Posterior cingulate gyrus (tissue), 11 donors: Measurements from ENCODE around the gene PRKX.
A peak's percentile ranks its signal among the peaks of the same experiment; 100 is the strongest.
"Not testable (repeated sequence)": the region's sequence is repeated elsewhere in the genome, so short reads cannot be mapped to it uniquely, and the experiment has no call there.

ENCODE experiments used
- DNase-seq, 10 donors: peaks; one replicate each; pipeline versions ENCODE4 v3.0.0 to v3.0.0-alpha.2; 2020 to 2021; ENCODE audit warnings: mixed read lengths in 3 of 10
- intact Hi-C: fragments of 100-400 bp; cut with DNase I; formaldehyde crosslinking; loops from one replicate; pipeline ENCODE4 v1.15.1; 2023

Gene PRKX

GRCh38 chrX:3712051-3712869 is 1.2 kb downstream of the PRKX start:
- DNase-seq, result no peak
- intact Hi-C loops, result no loop called here

GRCh38 chrX:3711331-3711917 is 2.0 kb downstream of the PRKX start:
- intact Hi-C loops, result no loop called here
- no peak for DNase-seq

GRCh38 chrX:3707673-3708274 is 5.7 kb downstream of the PRKX start:
- DNase-seq, intact Hi-C loops: not testable (repeated sequence)

DNA sequence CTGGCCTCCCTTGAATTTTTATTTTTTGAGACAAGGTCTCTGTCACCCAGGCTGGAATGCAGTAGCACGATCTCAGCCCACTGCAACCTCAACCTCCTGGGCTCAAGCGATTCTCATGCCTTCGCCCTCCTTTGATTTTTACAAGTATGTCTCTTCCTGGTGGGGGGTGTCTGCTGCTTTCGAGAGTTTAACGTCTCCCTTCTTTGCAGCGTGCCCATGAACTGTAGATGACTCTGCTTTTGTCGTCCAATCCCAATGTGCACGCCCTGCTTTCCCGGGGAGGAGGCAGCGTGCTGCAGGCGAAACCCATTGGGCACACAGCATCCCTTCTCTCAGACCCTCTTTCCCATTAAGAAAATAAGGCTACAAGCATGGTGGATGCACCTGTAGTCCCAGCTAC is 7.0 kb downstream of the PRKX start:
- intact Hi-C loops, result no loop called here
- no peak for DNase-seq

- DNase-seq, intact Hi-C loops: not testable (repeated sequence)
These were observed 10.2 kb downstream of the PRKX start for GRCh38 chrX:3703251-3703650.

GRCh38 chrX:3702095-3702494 is 11.4 kb downstream of the PRKX start:
- intact Hi-C loops, result not testable (repeated sequence)
- peak in 1 of 10 donors; percentile 14 for DNase-seq

- DNase-seq, intact Hi-C loops: not testable (repeated sequence)
These were observed 12.0 kb downstream of the PRKX start for GRCh38 chrX:3701445-3701928.

DNA sequence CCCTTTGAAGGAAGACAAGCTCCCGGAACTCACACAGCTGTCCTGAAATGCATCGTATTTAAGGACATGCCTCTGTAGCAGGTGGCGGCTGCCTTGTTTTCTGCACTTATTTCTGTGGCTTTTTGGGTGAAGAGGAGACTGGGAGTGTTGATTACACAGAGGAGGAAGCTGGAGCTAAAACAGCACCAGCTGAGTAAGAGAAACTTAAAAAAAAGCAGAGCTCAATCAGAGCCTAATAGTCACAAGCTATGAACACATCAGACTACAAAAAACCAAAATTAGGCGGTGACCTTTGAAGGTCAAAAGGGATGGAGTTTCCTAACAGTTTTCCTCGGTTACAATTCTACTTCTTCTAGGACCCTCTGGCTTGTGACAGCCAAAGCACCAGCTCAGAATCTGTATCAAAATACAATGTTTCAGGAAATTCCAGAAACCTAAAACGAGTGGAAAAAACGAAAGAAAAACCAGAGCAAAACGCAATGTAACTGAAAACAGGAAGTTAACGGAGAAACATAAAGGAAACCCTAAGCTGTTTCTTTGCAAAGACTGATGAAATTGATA is 13.5 kb downstream of the PRKX start:
- intact Hi-C loops, result no loop called here
- DNase-seq, result peak in 1 of 10 donors; percentile 69

DNA sequence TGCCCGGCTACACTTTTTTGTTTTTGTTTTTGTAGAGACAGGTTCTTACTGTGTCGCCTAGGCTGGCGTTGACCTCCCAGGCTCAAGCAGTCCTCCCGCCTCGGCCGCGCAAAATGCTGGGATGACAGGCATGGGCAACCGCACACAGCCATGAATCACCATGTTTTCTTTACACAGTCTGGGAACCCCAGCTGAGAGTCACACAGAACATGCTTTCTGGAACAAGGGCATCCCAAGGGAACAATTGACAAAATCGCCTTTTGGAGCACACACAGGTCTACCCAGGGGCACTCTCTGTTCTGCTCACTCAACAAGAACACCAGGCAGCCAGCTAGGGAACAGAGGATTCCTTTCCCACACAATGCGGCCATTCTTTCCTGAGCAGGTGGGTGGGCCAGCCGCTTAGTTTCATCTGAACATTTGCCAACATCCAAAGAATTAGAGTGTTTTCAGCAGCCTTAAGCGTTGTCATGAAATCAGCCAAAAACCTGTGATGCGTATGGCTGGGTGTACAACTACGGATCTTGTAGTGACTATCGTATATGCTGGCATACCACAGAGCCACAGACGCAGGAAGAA is 15.7 kb downstream of the PRKX start:
- peak in 5 of 10 donors; percentile 5 to 55 (median 29) for DNase-seq
- intact Hi-C loops, result no loop called here

GRCh38 chrX:3697220-3697684 is 16.2 kb downstream of the PRKX start:
- intact Hi-C loops, result no loop called here
- no peak for DNase-seq

DNA sequence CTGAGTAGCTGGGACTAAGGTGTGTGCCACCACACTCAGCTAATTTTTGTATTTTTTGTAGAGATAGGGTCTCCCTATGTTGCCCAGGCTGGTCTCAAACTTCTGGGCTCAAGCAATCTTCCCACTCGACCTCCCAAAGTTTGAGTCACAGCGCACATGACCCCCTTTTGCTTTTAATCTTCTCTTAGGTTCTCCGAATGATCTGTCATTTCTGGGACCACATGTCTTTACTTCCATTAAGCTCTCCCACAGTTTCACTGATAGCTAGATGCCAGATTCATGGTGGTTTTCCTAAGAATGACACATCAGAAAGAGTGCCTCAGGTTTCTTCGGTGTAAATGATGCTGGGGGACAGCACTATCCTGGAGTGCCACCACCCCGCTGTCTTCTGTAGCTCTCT is 17.9 kb downstream of the PRKX start:
- intact Hi-C loops, result no loop called here
- DNase-seq, result no peak

DNA sequence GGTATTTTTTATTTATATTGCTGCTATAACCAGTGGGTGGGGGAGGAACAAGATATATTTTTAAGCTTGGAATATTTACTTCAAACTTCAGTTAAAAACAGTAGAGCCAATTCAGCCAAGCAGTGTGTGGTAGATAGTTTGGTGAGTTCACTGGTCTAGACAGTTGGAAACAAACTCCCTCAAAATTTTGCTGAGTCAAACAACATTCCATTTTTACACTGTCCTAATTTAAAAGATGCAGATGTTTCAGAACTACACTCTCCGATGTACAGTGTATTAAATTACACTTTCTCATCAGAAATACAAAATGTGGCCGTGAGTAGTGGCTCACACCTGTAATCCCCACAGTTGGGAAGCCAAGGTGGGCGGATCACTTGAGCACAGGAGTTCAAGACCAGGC is 23.3 kb downstream of the PRKX start:
- DNase-seq, result no peak
- intact Hi-C loops, result no loop called here

DNA sequence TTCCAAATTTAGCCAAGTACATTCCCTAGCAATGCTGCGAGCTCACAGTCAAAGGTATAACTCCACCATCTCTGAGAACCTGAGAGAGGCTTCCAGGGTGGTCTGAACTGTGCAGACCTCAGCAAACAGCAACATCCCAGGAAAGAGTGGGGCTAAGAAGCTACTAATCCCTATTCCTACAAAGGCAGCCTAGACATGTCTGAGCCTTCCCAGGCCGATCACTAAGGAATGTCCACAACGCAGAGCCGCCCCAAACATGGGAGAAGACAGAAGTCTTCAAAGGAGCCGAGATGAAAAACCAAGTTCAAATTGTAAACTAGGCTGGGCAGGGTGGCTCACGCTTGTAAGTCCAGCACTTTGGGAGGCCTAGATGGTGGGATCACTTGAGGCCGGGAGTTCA is 30.2 kb downstream of the PRKX start:
- DNase-seq, result peak in 1 of 10 donors; percentile 9
- intact Hi-C loops, result not testable (repeated sequence)

DNA sequence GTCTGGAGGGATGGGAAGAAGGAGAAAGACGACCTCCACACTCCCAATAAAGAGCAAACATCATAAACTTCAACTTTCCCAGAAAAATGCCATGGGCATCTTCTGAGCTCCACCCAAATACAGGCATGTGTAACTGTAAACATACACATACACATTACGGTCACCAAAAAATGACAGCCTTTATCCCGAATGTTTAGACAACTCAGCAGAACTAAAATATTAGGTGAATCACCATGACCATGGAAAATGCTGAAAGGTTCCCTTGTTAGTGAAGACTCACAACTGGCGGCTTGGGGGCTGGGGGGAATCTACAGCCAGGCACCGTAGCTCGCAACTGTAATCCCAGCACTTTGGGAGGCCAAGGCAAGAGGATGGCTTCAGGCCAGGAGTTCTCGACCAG is 33.0 kb downstream of the PRKX start:
- no peak for DNase-seq
- intact Hi-C loops, result no loop called here

- intact Hi-C loops, result no loop called here
- no peak for DNase-seq
These were observed 33.8 kb downstream of the PRKX start for GRCh38 chrX:3679669-3680068.

DNA sequence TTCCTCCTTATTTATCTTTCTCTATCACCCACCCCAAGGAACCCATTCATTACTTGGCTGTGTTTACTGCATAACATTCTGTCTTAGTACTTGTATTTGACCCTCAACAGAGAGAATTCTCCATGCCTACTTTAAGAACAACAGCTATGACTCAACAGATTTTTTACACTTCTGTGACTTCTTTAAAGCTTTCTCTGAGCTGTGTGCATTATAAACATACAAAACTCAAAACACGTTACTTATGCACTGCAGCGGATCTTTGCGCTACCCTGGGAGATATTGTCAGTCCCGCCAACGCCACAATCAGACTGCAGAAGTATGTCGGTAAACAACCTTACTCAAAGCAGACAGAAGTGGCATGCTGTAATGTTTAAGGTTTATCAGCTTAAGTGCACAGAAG is 35.1 kb downstream of the PRKX start:
- intact Hi-C loops, result no loop called here
- no peak for DNase-seq

- intact Hi-C loops, result no loop called here
- no peak for DNase-seq
These were observed 38.6 kb downstream of the PRKX start for GRCh38 chrX:3674881-3675280.

DNA sequence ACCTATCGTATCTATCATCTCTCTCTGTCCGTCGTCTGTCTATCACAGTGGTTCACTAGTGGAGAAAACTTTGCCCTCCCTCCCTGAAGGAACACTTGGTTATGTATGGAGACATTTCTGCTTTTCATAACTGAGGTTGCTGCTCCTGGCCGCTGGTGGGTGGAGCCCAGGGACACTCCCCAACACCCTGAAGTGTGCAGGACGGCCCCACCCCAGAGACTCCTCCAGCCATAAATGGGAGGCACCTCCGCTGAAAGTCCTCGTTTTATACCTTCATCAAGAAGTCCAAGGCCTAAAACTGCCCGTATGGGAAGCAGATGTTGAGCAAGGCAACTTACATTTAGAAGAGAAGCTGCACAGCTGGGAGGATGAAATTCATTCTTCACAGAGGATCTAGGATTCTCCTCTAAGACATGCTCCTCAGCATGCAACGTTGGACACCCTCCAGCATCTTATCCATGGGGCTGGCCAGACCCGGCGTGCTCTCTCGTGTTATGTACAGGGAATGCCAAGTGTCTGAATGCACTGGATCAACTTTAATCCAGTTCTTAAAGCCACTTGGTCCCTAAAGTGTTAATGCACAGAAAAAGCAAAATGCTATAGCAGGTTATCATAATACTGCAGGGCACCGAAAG is 43.5 kb downstream of the PRKX start:
- no peak for DNase-seq
- intact Hi-C loops, result no loop called here

DNA sequence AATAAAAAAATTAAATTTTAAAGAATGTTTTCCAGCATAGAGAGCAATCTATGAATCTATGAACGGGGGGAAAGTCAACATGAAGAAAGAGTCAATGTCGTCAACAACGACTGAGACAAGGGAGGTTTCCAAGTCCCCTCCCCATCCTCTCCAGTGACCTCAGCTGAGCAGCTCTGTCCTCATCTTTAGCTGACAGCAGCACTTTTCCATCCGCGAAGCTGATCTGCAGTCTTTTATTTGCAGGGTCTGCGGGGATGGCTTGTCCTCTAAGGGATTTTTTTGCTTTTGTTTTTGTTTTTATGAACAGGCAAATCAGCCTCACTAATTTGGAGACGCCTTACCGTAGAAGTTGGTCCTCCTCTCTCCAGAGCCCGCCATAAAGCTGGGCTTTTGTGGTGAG is 46.5 kb downstream of the PRKX start:
- intact Hi-C loops, result no loop called here
- DNase-seq, result no peak

DNA sequence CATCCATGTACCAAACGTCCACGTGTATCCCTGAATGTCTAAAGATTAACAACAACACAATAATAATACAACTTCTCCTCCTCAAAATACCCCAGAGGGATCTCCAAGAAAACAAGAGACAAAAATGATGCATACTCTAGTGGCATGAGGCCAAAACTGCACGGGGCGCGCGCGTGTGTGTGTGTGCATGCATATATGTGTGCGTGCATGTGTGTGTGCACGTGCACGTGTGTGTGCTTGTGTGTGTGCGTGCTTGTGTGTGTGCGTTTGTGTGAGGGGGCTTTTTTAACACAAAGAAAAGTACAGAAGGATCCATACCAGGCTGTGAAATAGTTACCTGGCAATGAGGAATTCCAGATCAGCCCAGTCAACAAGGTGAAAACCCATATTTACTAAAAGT is 48.5 kb downstream of the PRKX start:
- DNase-seq, result no peak
- intact Hi-C loops, result no loop called here
